Measurements from ENCODE around the gene MAN1A2.

DNA sequence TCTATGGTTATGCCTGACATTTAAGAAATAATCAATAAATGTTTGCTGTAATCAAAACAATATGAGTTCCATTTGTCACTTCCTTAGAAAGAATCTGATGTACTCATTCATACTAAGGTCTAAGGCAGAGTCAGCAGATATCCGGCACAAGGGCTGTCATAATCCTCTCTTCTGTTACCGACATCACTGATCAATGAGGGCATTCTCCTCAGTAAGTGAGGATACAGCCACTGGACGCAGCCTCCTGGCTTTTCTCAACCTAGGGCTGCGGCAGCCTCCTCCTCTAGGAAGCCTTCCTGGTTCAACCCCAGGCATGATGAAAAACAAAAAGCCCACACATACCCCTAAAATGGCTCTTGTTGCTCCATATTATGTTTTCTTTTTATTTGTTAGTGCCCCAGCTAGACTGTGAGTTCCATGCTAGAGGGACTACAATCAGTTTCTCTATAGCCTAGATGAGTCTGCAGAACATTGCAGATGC, 197.9 kb downstream of the MAN1A2 start:
- TF ChIP-seq, protein P1, sequence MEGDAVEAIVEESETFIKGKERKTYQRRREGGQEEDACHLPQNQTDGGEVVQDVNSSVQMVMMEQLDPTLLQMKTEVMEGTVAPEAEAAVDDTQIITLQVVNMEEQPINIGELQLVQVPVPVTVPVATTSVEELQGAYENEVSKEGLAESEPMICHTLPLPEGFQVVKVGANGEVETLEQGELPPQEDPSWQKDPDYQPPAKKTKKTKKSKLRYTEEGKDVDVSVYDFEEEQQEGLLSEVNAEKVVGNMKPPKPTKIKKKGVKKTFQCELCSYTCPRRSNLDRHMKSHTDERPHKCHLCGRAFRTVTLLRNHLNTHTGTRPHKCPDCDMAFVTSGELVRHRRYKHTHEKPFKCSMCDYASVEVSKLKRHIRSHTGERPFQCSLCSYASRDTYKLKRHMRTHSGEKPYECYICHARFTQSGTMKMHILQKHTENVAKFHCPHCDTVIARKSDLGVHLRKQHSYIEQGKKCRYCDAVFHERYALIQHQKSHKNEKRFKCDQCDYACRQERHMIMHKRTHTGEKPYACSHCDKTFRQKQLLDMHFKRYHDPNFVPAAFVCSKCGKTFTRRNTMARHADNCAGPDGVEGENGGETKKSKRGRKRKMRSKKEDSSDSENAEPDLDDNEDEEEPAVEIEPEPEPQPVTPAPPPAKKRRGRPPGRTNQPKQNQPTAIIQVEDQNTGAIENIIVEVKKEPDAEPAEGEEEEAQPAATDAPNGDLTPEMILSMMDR (IDR thresholded peaks at IDR 0.05): no peak
- no peak for TF ChIP-seq POLR2A (IDR thresholded peaks at IDR 0.05)
- TF ChIP-seq POLR2AphosphoS5 (IDR thresholded peaks at IDR 0.05): no peak
- no peak for TF ChIP-seq EP300 (IDR thresholded peaks at IDR 0.05)
